Smooth muscle cell (in vitro differentiated cells): ENCODE results near the gene TIMP4. TPM values are rescaled to one million over a fixed set of nuclear protein-coding genes. Genes with fewer than 3 reads are reported as not detected.

ENCODE experiments used
- DNase-seq: peaks from one replicate; lab custom pipeline; 2025; ENCODE audit not compliant: unreplicated experiment; lab: John Stamatoyannopoulos, UW
- H2AFZ ChIP-seq: fragments of 200-600 bp; sonication (generic); 2 replicates; pipeline ENCODE4 v1.6.0; 2016; ENCODE audit warnings: antibody characterized with exemption, low read depth, mild to moderate bottlenecking
- H3F3A ChIP-seq: fragments of 200-600 bp; sonication (generic); 2 replicates; pipeline ENCODE4 v1.6.0; 2017; ENCODE audit warnings: antibody characterized with exemption, low read depth
- H3K27ac ChIP-seq: fragments of 200-600 bp; sonication (generic); 2 replicates; pipeline ENCODE4 v1.5.1; 2016; ENCODE audit warnings: low read depth, mild to moderate bottlenecking
- H3K27me3 ChIP-seq: fragments of 200-600 bp; sonication (generic); 2 replicates; pipeline ENCODE4 v1.6.1; 2016; ENCODE audit warnings: low read depth, mild to moderate bottlenecking
- H3K36me3 ChIP-seq: fragments of 200-600 bp; sonication (generic); 2 replicates; pipeline ENCODE4 v1.5.1; 2016; ENCODE audit warnings: low read depth
- H3K4me1 ChIP-seq: fragments of 200-600 bp; sonication (generic); 2 replicates; pipeline ENCODE4 v1.5.1; 2016; ENCODE audit warnings: low read depth
- H3K4me2 ChIP-seq: fragments of 200-600 bp; sonication (generic); 2 replicates; pipeline ENCODE4 v1.6.0; 2016; ENCODE audit warnings: mild to moderate bottlenecking
- H3K4me3 ChIP-seq: fragments of 200-600 bp; sonication (generic); 2 replicates; pipeline ENCODE4 v1.5.1; 2016; ENCODE audit warnings: mild to moderate bottlenecking
- H3K79me2 ChIP-seq: fragments of 200-600 bp; sonication (generic); 2 replicates; pipeline ENCODE4 v1.6.0; 2016; ENCODE audit warnings: low read depth, mild to moderate bottlenecking
- H3K9ac ChIP-seq: fragments of 200-600 bp; sonication (generic); 2 replicates; pipeline ENCODE4 v1.6.0; 2016; ENCODE audit warnings: low read depth
- H3K9me3 ChIP-seq: fragments of 200-600 bp; sonication (generic); replicated peaks from 2 replicates; pipeline ENCODE4 v1.5.1; 2016; ENCODE audit warnings: low read depth
- H4K20me1 ChIP-seq: fragments of 200-600 bp; sonication (generic); 2 replicates; pipeline ENCODE4 v1.6.0; 2016; ENCODE audit warnings: low read depth
- CTCF ChIP-seq: fragments of 200-600 bp; sonication (generic); IDR thresholded peaks from 2 replicates; pipeline ENCODE4 v1.5.1; 2017; ENCODE audit warnings: borderline replicate concordance, mild to moderate bottlenecking, antibody characterized with exemption; ENCODE audit not compliant: insufficient read depth, poor library complexity, severe bottlenecking
- WGBS: methylation state at CpG from one replicate; pipeline ENCODE4 v1.1.7; 2016; ENCODE audit warnings: low lambda C conversion rate; 5-methylcytosine and 5-hydroxymethylcytosine counted together
- polyA plus RNA-seq: library from polyadenylated mRNA; unstranded; fragments of >200 nt; fragmentation: Nextera tagmentation; extraction: Ambion mirVana; gene quantifications from 2 replicates; pipeline ENCODE4 v1.2.1, GENCODE V29; 2016
- total RNA-seq: library from RNA; depleted of rRNA; stranded (reverse); fragments of >200 nt; gene quantifications from 2 replicates; pipeline ENCODE4 v1.2.3, GENCODE V29; 2014

Gene TIMP4
- total and polyA plus RNA-seq, 2 experiments from 2014 or later = 0.27 to 1.5 TPM

DNA sequence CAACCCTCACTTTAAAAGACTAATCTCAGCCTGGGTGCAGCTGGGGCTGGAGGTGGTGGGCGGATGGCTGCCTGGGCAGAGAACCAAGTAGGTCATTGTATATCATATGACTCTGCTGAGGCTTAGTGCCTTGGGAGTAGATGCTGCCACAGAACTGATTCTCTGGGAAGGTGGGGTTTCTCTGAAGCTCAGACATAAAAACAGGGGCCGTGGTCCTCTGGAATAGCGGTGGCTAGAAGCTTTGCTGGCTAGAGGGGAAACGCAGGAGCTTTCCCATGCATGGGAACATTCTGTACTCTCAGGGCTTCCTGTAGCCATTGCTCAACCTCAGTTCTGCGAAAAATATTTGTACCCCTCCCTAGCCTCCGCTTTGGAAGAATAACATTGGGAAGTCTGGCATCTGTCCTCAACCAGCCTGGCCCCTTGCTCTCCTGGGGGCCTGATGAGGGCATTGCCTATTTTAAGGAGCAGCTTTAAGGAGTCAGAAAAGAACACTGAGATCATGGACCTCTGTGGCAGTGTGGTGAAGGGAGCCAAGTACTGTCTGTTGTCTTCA is 14.7 kb downstream of the TIMP4 start:
- no peak for TF ChIP-seq CTCF
- no peak overlapping the region for H2AFZ ChIP-seq
- peak overlapping the region; percentile 64 for H3K4me2 ChIP-seq
- no peak overlapping the region for H3K4me3 ChIP-seq
- H3K4me1 ChIP-seq = no peaks in the 10 kb centered on the region
- DNase-seq = no peak
- H3K79me2 ChIP-seq = no peaks in the 10 kb centered on the region
- peak overlapping the region; percentile 40 for H3K27ac ChIP-seq
- WGBS = 57% methylated on average over 6 of the region's 6 CpGs
- no peaks in the 10 kb centered on the region for H4K20me1 ChIP-seq
- H3K36me3 ChIP-seq = no peaks in the 10 kb centered on the region
- no peaks in the 10 kb centered on the region for H3K27me3 ChIP-seq
- H3K9me3 ChIP-seq = no peaks in the 10 kb centered on the region
- no peak overlapping the region for H3K9ac ChIP-seq
- H3F3A ChIP-seq = no peaks in the 10 kb centered on the region

- no peak for DNase-seq
Observed at GRCh38 chr3:12142476-12142875, 16.2 kb downstream of the TIMP4 start.

GRCh38 chr3:12141350-12141749 is 17.4 kb downstream of the TIMP4 start:
- no peak overlapping the region for H3K27ac ChIP-seq
- H3K36me3 ChIP-seq = no peaks in the 10 kb centered on the region
- no peak overlapping the region for H3K4me2 ChIP-seq
- DNase-seq = no peak
- no peaks in the 10 kb centered on the region for H3K4me1 ChIP-seq
- no peak overlapping the region for H3K9ac ChIP-seq
- no peaks in the 10 kb centered on the region for H3K9me3 ChIP-seq
- H3F3A ChIP-seq = no peaks in the 10 kb centered on the region
- no peak for TF ChIP-seq CTCF
- 100% methylated on average over 1 of the region's 1 CpG for WGBS
- H3K27me3 ChIP-seq = no peaks in the 10 kb centered on the region
- no peaks in the 10 kb centered on the region for H4K20me1 ChIP-seq
- no peak overlapping the region for H2AFZ ChIP-seq
- H3K79me2 ChIP-seq = no peaks in the 10 kb centered on the region
- no peak overlapping the region for H3K4me3 ChIP-seq

More at GRCh38 chr3:12142476-12142875, 16.2 kb downstream of the TIMP4 start:
- Histone ChIP-seq H3K36me3 (no peaks in the 10 kb centered on the region), H4K20me1 (no peaks in the 10 kb centered on the region), H2AFZ (no peak overlapping the region), H3K9ac (no peak overlapping the region), H3K4me2 (no peak overlapping the region), H3K4me3 (no peak overlapping the region), H3K27me3 (no peaks in the 10 kb centered on the region), H3K9me3 (no peaks in the 10 kb centered on the region), H3F3A (no peaks in the 10 kb centered on the region), H3K4me1 (no peaks in the 10 kb centered on the region), H3K79me2 (no peaks in the 10 kb centered on the region), H3K27ac (no peak overlapping the region)
- WGBS = 89% methylated on average over 4 of the region's 4 CpGs
- no peak for TF ChIP-seq CTCF

- no peaks in the 10 kb centered on the region for H3K4me1 ChIP-seq
- no peak overlapping the region for H3K27ac ChIP-seq
- no peak overlapping the region for H2AFZ ChIP-seq
- H3K4me2 ChIP-seq = no peak overlapping the region
- no peaks in the 10 kb centered on the region for H3K79me2 ChIP-seq
- H3F3A ChIP-seq = no peaks in the 10 kb centered on the region
- H3K36me3 ChIP-seq = no peaks in the 10 kb centered on the region
- TF ChIP-seq CTCF = peak; percentile 58
- 52% methylated on average over 5 of the region's 5 CpGs for WGBS
- H4K20me1 ChIP-seq = no peaks in the 10 kb centered on the region
- no peaks in the 10 kb centered on the region for H3K9me3 ChIP-seq
- H3K4me3 ChIP-seq = no peak overlapping the region
- DNase-seq = no peak
- H3K9ac ChIP-seq = no peak overlapping the region
- H3K27me3 ChIP-seq = no peaks in the 10 kb centered on the region
Observed at GRCh38 chr3:12139111-12139511, 19.6 kb downstream of the TIMP4 start.
